Ramos (cell line): Measurements from ENCODE around the gene POLR1C.
"Not testable (repeated sequence)": the region's sequence is repeated elsewhere in the genome, so short reads cannot be mapped to it uniquely, and the experiment has no call there.

Experiments
- in situ Hi-C: fragments of 300-500 bp; cut with MboI; formaldehyde crosslinking; loops from one replicate; pipeline ENCODE4 v1.14.3; 2022; ENCODE audit warnings: low sequenced_read_pairs; ENCODE audit not compliant: unreplicated experiment

Gene POLR1C

GRCh38 chr6:43544461-43544860 is 27.6 kb downstream of the POLR1C start:
- in situ Hi-C loops, result no loop called here

DNA sequence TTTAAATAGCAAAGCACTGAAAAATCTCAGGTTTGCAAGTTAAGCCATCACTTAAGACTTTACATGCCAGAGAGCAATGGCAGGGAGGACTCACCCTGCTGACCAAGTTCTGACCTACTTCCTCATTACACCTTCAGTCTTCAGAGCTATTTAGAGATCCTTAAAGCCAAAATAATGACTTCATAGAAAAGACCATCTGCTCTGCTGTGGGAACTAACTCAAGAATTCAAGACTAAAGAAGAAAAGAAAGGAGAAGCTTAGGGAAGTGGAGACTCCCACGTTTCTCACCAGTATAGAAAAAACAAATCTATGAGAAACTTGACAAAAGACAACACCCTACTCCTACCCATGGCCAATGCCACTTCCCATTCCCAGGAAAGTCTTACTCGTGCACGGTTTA is 30.3 kb downstream of the POLR1C start:
- in situ Hi-C loops, result no loop called here

DNA sequence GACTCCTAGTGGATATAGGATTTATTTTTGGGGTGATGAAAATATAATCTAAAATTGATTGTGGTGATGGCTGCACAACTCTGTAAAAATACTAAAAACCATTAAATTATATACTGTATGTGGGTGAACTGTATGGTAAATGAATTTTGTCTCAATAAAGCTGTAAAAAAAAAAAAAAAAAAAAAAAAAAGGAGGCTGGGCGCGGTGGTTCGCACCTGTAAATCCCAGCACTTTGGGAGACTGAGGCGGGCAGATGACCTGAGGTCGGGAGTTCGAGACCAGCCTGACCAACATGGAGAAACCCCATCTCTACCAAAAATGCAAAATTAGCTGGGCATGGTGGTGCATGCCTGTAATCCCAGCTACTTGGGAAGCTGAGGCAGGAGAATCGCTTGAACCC is 40.7 kb downstream of the POLR1C start:
- in situ Hi-C loops, result not testable (repeated sequence)

DNA sequence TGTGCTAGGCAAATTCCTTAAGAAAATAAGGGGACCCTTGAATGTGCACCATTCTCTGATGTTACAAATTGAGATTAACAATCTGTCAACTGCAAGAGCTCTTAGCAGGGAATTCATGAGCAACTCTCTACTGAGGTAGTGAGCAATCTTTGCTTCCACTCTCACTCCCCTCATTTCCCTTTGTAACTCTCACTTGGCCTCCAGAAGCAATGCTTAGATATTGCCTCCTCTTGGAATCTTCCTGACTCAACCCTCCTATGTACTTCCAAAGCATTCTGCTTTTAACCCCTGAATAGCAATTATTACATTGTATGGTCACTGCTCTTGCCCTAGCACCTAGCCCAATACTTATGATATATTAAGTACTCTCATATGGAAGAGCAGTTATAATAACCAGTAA is 42.4 kb downstream of the POLR1C start:
- in situ Hi-C loops, result no loop called here

- in situ Hi-C loops, result no loop called here
These were observed 54.1 kb downstream of the POLR1C start for GRCh38 chr6:43570876-43571441.
